GM20431 (cell line): ENCODE data around the gene LYAR.

Source experiments
- in situ Hi-C: fragments of 300-500 bp; cut with MseI, MboI; formaldehyde crosslinking; loops from one replicate; pipeline ENCODE4 v1.15.0; 2020; ENCODE audit warnings: low sequenced_read_pairs; ENCODE audit not compliant: unreplicated experiment

Gene LYAR

GRCh38 chr4:4317496-4318232, 27.7 kb upstream of the LYAR start:
- in situ Hi-C loops: no loop called here

GRCh38 chr4:4316150-4316495, 26.2 kb upstream of the LYAR start:
- in situ Hi-C loops: no loop called here

- in situ Hi-C loops: no loop called here
These were observed 25.7 kb upstream of the LYAR start for GRCh38 chr4:4315461-4316149.

- in situ Hi-C loops: no loop called here
These were observed 21.2 kb upstream of the LYAR start for GRCh38 chr4:4311193-4311592.

GRCh38 chr4:4308800-4309441, 19.0 kb upstream of the LYAR start:
- in situ Hi-C loops: no loop called here

GRCh38 chr4:4306920-4307319, 17.0 kb upstream of the LYAR start:
- in situ Hi-C loops: no loop called here

GRCh38 chr4:4302416-4302815, 12.5 kb upstream of the LYAR start:
- in situ Hi-C loops: no loop called here

GRCh38 chr4:4302001-4302400, 12.0 kb upstream of the LYAR start:
- in situ Hi-C loops: no loop called here

GRCh38 chr4:4299006-4299405, 9.1 kb upstream of the LYAR start:
- in situ Hi-C loops: no loop called here

GRCh38 chr4:4296283-4296846, 6.4 kb upstream of the LYAR start:
- in situ Hi-C loops: no loop called here

- in situ Hi-C loops: no loop called here
These were observed 3.3 kb upstream of the LYAR start for GRCh38 chr4:4293279-4293678.

- in situ Hi-C loops: no loop called here
These were observed 385 bp downstream of the LYAR start for GRCh38 chr4:4289597-4289940.

GRCh38 chr4:4289055-4289454, 899 bp downstream of the LYAR start:
- in situ Hi-C loops: no loop called here

GRCh38 chr4:4288098-4288497, 1.9 kb downstream of the LYAR start:
- in situ Hi-C loops: no loop called here

GRCh38 chr4:4284827-4285618, 4.9 kb downstream of the LYAR start:
- in situ Hi-C loops: no loop called here

- in situ Hi-C loops: no loop called here
These were observed 8.2 kb downstream of the LYAR start for GRCh38 chr4:4281787-4282186.

- in situ Hi-C loops: no loop called here
These were observed 12.4 kb downstream of the LYAR start for GRCh38 chr4:4277531-4277930.

GRCh38 chr4:4274226-4274625, 15.7 kb downstream of the LYAR start:
- in situ Hi-C loops: no loop called here

GRCh38 chr4:4271912-4272311, 18.0 kb downstream of the LYAR start:
- in situ Hi-C loops: no loop called here

GRCh38 chr4:4270529-4270928, 19.4 kb downstream of the LYAR start:
- in situ Hi-C loops: no loop called here
